Left kidney (tissue), 2 donors: ENCODE results near the gene PCSK5. TPM values are rescaled to one million over a fixed set of nuclear protein-coding genes. Genes with fewer than 3 reads are reported as not detected.
"Not testable (repeated sequence)": the region's sequence is repeated elsewhere in the genome, so short reads cannot be mapped to it uniquely, and the experiment has no call there.

Experiments used
- DNase-seq: peaks from one replicate; pipeline ENCODE4 v3.0.0-alpha.2; 2013
- polyA plus RNA-seq: library from polyadenylated mRNA; unstranded; fragments of 120-200 nt; gene quantifications from one replicate; pipeline ENCODE4 v1.2.1, GENCODE V29; 2013; ENCODE audit not compliant: insufficient read length

PCSK5 gene
- polyA plus RNA-seq, 1 donor: 18.0 TPM

DNA sequence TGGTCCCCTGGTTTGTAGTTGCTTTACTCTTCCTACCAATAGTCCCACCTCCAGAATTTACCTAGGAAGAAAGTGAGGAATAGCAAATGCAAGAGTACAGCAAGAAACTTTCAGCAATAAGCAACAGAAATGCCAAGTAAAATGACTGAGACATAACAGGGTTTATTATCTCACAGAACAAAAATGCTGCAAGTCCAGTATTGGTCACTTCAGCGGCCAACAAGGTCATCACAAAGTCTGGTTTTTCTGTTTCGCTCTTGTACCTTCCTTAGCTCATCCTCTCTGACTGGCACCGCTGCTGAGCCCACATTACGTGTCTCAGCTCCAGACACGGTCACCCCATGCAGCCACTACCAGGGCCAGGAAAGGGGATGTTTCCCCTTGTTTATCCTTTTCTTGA lies 421.1 kb downstream of the PCSK5 start:
- DNase-seq: no peak

DNA sequence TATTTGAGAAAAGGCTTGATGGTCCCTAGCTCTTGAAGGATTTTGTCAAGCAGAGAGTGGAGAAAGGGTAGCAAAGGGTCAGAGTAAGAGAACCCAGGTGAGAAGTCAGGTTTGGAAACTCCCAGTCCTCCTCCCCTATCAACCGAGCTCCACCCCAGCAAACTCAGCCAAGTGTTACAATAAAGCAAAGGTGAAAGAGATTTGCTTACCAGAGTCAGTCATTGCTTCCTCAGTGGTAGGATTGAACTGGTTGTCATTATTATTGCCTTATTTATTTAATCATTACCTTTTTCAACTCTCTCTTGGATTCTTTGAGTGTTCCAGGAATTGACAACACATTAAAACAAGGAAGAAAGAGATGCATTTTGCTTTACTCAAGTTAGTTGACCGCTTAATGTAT lies 423.3 kb downstream of the PCSK5 start:
- no peak for DNase-seq

DNA sequence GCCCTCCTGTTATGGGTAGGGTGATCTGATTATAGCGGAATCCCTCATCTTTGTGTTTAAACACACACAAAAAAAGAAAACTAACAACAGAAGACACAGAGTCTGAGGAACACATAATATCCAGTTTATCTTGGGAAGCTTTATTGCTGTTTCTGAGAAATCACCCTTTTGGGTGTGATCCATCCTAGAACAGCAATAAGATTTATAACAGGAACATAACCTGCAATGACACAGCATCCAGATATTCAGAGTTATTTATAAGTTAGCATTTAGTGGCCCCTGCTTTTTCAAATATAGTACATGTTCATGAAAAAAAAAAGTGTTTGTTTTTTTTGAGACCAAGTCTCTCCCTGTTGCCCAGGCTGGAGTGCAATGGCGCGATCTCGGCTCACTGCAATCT lies 423.8 kb downstream of the PCSK5 start:
- DNase-seq: no peak

DNA sequence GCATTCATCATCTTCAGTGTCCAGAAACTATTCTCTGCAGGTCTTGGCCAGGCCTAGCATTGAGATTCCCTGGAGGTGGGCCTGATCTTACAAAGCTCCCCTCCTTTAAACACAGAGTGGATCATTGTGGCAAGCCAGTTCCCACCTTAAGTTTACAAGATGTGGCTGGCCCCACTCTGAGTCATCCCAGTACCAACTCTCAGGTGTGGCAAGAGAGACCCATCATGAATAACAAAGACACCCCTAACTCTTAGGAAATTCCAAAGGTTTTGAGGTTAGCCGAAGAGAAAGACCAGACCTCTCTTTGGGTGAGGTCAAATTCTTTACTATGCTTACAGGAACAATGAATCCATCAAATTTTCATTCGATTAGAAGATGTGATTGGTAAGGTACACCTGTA lies 425.6 kb downstream of the PCSK5 start:
- no peak for DNase-seq

DNA sequence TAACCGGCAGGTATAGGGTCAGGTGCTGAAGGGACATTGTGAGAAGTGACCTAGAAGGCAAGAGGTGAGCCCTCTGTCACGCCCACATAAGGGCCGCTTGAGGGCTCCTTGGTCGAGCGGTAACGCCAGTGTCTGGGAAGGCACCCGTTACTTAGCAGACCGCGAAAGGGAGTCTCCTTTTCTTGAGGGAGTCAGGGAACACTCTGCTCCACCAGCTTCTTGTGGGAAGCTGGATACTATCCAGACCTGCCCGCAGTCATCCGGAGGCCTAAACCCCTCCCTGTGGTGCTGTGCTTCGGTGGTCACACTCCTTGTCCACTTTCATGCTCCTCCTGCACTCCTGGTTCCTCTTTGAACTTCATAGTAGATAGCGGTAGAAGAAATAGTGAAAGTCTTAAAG lies 429.0 kb downstream of the PCSK5 start:
- not testable (repeated sequence) for DNase-seq

DNA sequence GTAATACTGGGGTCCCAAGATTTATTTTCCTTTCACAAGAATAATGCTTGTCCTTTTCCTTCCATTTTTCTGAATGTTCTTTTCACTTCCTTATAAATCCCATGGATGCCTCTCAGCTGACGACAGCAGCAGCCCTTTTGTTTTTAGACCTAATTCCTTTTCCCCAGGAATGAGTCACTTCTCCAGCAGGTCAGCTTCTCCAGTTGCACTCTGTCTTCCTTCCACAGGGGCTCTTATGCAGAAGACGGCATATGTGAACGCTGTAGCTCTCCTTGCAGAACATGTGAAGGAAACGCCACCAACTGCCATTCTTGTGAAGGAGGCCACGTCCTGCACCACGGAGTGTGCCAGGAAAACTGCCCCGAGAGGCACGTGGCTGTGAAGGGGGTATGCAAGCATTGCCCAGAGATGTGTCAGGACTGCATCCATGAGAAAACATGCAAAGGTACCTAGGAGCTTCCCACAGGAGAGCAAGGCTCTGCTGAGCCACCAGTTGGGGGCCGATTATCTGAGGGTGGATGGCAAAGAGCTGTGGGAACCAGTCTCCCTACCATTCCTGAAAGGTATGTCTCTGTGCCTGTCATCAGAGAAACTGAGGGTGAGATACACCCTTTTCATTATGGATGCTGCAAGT lies 430.8 kb downstream of the PCSK5 start:
- no peak for DNase-seq

DNA sequence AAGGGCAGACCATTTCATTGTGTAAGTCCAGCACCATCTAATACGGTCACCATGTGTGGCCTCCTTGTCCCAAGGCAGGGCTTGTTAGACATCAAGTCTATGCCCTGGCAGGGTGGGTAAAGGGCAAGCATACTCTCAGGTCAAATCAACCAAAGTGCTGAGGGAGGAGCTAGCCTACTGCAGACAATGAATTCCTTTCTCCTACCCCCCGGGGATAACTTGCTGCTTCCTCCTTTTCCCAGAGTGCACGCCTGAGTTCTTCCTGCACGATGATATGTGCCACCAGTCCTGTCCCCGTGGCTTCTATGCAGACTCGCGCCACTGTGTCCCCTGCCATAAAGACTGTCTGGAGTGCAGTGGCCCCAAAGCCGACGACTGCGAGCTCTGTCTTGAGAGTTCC lies 432.3 kb downstream of the PCSK5 start:
- no peak for DNase-seq

DNA sequence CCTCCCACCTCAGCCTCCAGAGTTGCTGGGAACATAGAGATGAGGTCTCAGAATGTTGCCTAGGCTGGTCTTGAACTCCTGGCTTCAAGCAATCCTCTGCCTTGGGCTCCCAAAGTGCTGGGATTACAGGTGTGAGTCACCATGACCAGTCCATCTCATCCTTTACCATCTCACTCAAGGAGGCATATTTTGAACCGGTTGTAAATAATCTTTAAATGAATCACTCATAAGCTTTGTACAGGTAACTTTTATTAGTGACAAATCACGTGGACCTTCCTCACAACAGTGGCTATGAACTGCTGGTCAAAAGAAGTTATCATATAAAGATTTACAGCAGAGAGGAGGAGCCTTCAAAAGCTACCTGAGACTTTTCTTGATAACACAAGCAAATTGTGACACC lies 433.0 kb downstream of the PCSK5 start:
- DNase-seq: no peak

DNA sequence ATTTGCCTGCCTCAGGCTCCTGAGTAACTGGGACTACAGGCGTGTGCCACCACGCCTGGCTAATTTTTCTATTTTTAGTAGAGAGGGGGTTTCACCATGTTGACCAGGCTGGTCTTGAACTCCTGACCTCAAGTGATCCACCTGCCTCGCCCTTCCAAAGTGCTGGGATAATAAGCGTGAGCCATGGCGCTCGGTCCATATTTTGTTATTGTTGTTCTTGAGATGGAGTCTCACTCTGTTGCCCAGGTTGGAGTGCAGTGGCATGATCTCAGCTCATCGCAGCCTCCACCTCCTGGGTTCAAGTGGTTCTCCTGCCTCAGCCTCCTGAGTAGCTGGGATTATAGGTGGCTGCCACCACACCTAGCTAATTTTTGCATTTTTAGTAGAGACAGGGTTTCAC lies 433.6 kb downstream of the PCSK5 start:
- DNase-seq: not testable (repeated sequence)

DNA sequence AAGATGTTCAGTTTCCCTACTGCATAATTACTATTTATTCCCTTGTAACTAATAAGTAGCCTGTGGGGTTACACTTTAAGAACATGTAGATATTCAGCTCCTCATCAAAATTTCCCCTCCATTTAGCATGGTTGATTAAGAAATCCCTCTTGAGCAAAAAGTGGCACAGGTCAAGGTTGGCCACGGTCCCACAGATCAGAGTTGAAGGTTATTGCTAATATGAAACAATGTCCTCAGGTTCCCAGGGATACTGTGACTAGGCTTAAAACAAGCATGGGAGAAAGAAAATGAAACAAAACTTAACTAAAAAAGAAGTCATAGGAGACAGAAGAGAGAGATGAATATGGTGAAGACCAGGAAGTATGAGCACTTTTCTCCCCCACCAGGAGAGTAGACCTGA lies 439.6 kb downstream of the PCSK5 start:
- DNase-seq: no peak

DNA sequence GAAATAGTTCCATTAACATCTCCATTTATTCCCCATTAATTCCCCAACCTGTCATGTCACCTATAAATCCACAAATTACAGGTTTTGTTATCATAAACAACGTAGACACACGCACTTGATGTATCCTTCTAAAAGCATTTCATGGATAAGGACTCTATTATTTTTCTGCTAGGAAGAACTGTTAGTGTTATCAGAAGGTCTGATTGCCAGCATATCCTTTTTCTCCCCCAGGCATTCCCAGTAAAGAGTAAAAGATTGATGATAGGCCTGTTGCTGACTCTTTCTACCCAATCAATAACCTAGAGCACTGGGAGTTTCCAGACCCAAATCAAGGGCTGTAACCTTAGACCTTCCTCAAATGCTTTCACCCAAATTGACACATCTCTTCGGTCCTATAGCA lies 442.9 kb downstream of the PCSK5 start:
- no peak for DNase-seq

DNA sequence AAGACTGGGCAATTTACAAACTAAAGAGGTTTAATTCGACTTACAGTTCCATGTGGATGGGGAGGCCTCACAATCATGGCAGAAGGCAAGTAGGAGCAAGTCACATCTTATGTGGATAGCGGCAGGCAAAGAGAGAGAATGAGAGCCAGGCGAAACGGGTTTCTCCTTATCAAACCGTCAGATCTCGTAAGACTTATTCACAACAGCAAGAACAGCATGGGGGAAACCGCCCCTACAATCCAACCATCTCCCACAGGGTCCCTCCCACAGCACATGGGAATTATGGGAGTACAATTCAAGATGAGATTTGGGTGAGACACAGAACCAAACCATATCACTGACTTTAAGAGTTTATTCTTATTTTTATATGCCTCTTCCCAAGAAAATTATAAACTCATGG lies 443.5 kb downstream of the PCSK5 start:
- DNase-seq: no peak

DNA sequence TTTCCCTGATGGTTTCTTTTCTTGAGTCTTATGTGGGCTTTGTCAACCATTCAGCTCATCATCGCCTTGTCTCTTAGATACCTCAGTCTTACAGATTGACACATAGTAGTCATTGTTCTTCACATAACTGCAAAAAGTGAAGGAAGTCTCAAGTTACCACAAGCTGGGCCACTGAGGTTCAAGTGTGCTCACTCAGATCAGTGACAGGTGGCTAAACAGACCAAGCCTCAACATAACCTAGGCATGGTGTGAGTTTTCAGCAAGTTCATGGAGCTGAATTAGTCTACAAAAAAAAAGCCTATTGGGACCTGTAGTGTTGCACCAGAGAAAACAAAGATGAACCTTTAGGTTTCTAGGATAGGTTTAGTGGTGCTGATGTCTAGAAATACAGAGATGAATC lies 445.6 kb downstream of the PCSK5 start:
- DNase-seq: no peak

DNA sequence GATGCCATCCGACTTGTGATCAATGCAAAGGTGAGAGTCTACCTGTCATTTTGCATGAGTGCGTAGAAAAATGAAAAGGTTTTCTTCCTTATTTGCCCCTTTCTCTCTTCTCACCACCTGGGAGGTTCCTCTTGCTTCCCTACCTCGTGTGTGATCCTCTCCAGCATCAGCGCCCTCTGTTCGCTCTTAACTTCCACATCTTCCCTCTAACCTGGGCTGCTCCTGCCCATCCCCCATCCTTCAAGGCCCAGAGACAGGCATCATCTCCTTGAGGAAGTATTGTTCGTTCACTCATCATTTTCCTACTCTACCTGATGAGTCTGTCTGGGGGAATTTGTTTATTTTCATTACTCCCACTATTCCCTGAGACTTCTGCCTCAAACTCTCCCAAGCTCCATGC lies 447.9 kb downstream of the PCSK5 start:
- DNase-seq: no peak

DNA sequence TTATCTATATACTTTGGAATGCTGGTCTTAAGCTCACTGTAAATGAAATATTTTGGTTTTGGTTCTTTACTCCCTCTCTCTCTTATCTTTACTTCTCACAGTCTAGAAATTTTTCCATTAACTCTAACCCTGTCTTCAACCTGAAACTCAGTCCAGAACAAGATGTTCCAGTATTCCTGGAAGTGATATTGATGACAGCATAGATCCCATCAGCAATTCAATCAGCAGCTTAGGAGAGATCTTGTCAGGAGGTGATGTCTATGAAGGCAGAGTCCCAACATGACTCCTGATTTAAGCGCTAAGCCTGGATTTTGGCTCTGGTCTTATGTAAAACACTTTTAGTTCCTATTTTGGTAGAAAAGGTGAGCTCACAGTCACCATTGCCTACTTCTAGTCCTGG lies 451.1 kb downstream of the PCSK5 start:
- DNase-seq: no peak

DNA sequence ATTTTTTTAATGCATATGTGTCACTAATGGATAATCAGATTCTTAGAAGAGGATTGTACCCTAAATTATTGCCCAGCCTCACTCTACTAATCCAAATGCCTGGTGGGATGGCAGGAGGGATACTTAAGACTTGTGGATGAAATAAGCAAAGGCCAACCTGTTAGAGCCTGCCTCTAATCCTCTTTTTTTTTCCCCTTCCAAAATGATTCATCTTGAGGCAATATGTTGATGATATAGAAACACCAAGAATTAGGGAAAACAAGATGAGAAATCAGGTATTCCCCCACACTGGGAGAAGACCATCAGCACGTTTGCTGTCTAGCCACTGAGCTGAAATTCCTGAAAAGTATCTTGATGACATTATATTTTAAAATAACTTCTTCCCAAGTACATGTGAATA lies 451.7 kb downstream of the PCSK5 start:
- DNase-seq: no peak

DNA sequence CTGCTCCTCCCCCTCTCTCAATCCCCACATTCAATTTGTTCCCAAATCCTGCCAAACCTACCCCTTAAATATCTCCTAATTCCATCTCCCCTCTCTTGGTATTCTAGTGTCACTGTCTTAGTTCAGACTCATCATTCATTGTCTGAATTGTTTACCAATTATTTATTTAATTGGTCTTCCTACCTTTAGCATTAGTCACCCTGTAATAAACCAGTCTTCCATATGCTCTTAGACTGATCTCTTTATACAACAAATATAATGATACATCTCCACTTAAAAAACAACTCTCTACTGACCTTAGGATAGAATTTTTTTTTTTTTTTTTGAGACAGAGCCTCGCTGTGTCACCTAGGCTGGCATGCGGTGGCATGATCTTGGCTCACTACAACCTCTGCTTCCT lies 452.4 kb downstream of the PCSK5 start:
- DNase-seq: no peak

DNA sequence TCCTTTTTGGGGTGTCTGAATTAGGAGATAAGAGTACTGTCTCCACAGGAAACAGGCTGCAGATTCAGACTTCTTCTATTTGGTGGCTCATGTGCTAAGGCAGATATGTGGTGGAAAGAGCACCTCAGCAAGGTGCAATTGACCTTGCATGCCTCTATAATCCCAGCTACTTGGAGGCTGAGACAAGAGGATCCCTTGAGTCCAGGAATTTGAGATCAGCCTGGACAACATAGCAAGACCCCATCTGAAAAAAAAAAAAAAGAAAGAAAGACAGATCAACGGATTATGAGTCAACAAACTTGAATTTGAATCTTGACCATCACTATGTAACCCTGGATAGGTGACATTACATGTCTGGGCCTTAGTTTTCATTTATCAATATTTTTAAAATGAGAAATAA lies 459.4 kb downstream of the PCSK5 start:
- DNase-seq: no peak

DNA sequence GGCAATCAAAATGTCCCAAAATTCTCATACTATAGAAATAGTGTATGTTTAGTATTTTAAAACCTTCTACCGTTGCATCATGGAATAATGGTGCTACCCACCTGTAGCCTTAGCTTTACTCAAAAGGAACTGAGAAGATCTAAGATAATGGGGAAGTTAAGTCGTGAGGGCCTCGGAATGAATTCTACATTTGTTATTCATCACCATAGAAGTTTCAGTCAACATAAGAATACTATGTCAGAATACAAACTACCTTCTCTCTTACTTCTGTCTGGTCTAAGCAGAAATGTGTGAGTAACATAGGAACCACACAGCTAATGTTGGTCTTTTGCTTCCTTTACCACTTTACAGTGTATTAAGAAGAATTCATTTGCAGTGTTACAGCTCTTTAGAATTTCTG lies 460.5 kb downstream of the PCSK5 start:
- no peak for DNase-seq

DNA sequence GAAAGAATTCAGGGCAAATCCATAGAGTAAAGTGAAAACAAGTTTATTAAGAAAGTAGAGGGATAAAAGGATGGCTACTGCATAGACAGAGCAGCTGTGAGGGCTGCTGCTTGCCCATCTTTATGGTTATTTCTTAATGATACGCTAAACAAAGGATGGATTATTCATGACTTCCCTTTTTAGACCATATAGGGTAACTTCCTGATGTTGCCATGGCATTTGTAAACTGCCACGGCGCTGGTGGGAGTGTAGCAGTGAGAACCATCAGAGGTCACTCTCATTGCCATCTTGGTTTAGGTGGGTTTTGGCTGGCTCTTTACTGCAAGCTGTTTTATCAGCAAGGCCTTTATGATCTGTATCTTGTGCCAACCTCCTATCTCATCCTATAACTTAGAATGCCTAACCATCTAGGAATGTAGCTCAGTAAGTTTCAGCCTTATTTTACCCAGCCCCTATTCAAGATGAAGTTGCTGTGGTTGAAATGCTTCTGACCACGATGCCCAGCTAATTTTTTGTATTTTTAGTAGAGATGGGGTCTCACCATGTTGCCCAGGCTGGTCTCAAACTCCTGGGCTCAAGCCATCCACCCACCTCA lies 461.6 kb downstream of the PCSK5 start:
- DNase-seq: no peak

DNA sequence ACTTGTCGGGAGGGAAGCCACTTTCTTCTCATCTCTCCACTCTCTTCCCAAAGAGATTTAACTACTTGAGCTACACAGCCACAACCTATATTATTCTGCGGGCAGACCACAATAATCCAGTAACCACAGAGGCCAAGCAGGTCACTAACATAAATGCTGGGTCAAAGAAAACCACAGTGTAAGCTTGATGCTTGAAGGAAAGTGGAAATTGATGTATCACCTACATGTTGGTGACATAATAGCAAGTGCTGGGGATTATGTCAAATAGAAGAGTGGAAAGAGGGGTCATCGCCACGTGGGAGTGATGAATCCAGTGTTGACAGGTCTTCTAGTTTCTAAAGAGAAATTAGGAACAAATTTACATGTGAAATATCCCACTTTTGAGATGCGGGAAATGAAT lies 462.8 kb downstream of the PCSK5 start:
- DNase-seq: no peak

DNA sequence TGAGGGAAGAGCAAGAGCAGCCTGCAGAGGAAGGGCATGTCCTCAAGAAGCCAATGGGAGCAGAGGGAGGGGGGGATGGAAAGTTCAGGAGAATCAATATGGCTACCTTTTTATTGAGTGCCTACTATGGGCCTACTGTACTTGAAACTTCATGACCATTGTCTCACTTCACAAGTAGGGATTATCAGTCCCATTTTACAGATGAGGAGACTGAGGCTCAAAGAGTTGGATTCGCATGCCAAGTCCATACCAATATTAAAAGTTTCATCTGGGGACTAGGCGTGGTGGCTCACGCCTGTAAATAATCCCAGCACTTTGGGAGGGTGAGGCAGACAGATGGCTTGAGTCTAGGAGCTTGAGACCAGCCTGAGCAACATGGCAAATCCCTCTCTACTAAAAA lies 463.7 kb downstream of the PCSK5 start:
- no peak for DNase-seq

DNA sequence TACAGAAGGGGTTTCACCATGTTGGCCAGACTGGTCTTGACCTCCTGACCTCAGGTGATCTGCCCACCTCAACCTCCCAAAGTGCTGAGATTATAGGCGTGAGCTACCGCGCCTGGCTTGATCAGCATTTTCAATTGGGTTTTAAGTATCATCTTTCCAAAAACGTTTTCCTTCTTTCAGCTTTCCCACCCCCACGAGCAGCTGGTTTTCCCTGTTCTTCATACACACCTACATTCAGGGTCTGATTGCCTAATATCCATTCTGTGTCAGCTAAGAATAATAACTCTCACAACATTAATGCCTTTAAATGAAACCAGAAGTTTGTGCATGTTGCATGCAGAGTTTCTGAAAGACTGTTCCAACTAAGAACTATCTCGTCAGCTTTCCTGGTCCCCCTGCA lies 465.4 kb downstream of the PCSK5 start:
- no peak for DNase-seq

DNA sequence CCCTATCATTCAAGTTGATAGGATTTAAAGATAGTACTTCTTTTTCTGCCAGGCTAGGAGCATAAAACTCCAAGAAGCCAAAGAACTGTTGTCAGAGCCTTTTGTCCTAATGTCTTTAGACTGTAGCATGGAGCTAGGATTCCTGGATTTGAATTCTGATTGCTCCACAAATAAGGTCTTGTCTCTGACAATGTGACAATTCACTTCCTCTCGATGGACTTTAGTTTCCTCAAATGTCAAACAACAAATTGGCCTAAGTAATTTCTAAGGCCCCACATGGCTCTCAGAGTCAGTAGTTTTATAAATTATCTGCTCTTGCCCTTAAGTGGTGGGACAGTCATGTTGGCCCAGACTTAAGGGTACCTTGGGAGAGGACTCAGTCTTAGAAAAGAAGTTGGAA lies 467.1 kb downstream of the PCSK5 start:
- DNase-seq: no peak
